ENCODE results near the gene SLC9A5.

DNA sequence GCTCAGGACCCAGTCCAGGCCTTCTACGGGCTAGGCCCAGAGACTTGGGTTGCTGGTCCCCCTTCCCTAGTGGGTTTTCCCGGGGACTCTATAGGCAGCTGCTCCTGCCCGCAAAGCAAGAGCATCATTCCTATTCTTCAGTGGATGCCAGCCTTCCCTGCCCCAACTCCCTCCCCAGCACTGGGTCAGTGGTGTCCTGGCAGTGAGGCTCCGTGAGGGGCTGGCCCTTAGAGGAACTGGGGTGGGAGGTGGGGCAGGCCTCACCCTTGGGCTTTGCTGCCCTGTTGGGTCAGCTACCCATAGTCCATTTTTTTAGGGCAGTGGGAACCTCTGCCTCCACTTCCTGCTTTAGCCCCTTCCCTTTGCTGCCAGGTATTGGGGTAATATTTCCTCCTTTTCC lies 22.7 kb downstream of the SLC9A5 start:
- TF ChIP-seq, protein P1, sequence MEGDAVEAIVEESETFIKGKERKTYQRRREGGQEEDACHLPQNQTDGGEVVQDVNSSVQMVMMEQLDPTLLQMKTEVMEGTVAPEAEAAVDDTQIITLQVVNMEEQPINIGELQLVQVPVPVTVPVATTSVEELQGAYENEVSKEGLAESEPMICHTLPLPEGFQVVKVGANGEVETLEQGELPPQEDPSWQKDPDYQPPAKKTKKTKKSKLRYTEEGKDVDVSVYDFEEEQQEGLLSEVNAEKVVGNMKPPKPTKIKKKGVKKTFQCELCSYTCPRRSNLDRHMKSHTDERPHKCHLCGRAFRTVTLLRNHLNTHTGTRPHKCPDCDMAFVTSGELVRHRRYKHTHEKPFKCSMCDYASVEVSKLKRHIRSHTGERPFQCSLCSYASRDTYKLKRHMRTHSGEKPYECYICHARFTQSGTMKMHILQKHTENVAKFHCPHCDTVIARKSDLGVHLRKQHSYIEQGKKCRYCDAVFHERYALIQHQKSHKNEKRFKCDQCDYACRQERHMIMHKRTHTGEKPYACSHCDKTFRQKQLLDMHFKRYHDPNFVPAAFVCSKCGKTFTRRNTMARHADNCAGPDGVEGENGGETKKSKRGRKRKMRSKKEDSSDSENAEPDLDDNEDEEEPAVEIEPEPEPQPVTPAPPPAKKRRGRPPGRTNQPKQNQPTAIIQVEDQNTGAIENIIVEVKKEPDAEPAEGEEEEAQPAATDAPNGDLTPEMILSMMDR (IDR thresholded peaks at IDR 0.05) = no peak
- no peak for TF ChIP-seq POLR2A (IDR thresholded peaks at IDR 0.05)

Measured in esophagus squamous epithelium (tissue), 4 donors.